ENCODE data around the gene C12orf56. TPM values are rescaled to one million over a fixed set of nuclear protein-coding genes. Genes with fewer than 3 reads are reported as not detected.

Gene C12orf56
- total and polyA plus RNA-seq, 2 donors (not counting 3 experiments of a cell fraction or from before 2014, with no cell fraction given) = 0.06 TPM; not detected in 1

GRCh38 chr12:64323476-64324225 is 66.9 kb downstream of the C12orf56 start:
- POLR2A ChIA-PET = no interaction called here
- Histone ChIP-seq H4K20me1 (replicated peaks; ENCODE audit: control insufficient read depth, extremely low read depth, insufficient read depth, low read length) (no peaks in the 10 kb centered on the region), H3K9me3 (replicated peaks; ENCODE audit: control insufficient read depth, insufficient read depth, low read length) (no peaks in the 10 kb centered on the region), H3K79me2 (ENCODE audit: control insufficient read depth, insufficient read depth, low read length) (no peaks in the 10 kb centered on the region), H3K4me3 (replicated peaks in 1 of 3; ENCODE audit: insufficient read depth in 1 of 3, low read depth in 1 of 3, low read length in 3 of 3) (no peak overlapping the region), H3K4me1 (ENCODE audit: control insufficient read depth, extremely low read depth, insufficient read depth, low read length) (no peaks in the 10 kb centered on the region), H3K4me2 (ENCODE audit: insufficient read depth, low read length) (no peak overlapping the region), H3K27me3 (ENCODE audit: control insufficient read depth in 2 of 2, insufficient read depth in 2 of 2, low read length in 2 of 2) (peaks cover 4 to 8% of the 10 kb centered on the region in 2 experiments), H3K27ac (ENCODE audit: insufficient read depth, low read depth, low read length) (no peak overlapping the region), H3K36me3 (ENCODE audit: control insufficient read depth in 2 of 2, extremely low read depth in 1 of 2, insufficient read depth in 2 of 2, low read length in 2 of 2) (no peaks in the 10 kb centered on the region), H2AFZ (ENCODE audit: low read depth, low read length) (no peak overlapping the region), H3K9me1 (replicated peaks; ENCODE audit: control insufficient read depth, extremely low read depth, insufficient read depth, low read length) (no peaks in the 10 kb centered on the region), H3K9ac (replicated peaks; ENCODE audit: extremely low read depth, insufficient read depth, low read length) (no peak overlapping the region)
- FAIRE-seq (no peak), DNase-seq (ENCODE audit: low read depth, low spot score) (no peak)
- no peak for TF ChIP-seq MAX (IDR thresholded peaks at IDR 0.05; ENCODE audit: insufficient read depth, insufficient read length)
- no peak for TF ChIP-seq MYC (IDR thresholded peaks at IDR 0.05; ENCODE audit: low read depth, low read length)
- no peak for TF ChIP-seq JUN (IDR thresholded peaks at IDR 0.05; ENCODE audit: borderline replicate concordance, insufficient read depth, insufficient read length, low read depth)
- TF ChIP-seq POLR2AphosphoS5 (IDR thresholded peaks at IDR 0.05; ENCODE audit: insufficient read depth, low read depth, low read length) = no peak
- TF ChIP-seq POLR2A (IDR thresholded peaks at IDR 0.05; ENCODE audit: low read depth, low read length) = no peak
- no peak for TF ChIP-seq CTCF (IDR thresholded peaks at IDR 0.05; ENCODE audit: extremely low read depth in 1 of 2, insufficient read depth in 1 of 2, low read depth in 1 of 2, low read length in 2 of 2)
- TF ChIP-seq GATA2 (IDR thresholded peaks at IDR 0.05; ENCODE audit: insufficient read depth, insufficient read length, low read depth, low read length) = no peak
- TF ChIP-seq EZH2 (IDR thresholded peaks at IDR 0.05; ENCODE audit: borderline replicate concordance, low read depth, low read length, severe bottlenecking) = no peak
- TF ChIP-seq FOS (IDR thresholded peaks at IDR 0.05; ENCODE audit: borderline replicate concordance, insufficient read depth, low read length) = no peak
- BruUV-seq (replicated peaks) = no TSS peak
- CTCF ChIA-PET = no interaction called here
- intact Hi-C loops (cut with micrococcal nuclease) = no loop called here
- dilution Hi-C loops (cut with MboI; ENCODE audit: extremely low pct_ligation_motif_present, low sequenced_read_pairs) = no loop called here
